ENCODE measurements around the gene FAM222A.

Gene FAM222A

DNA sequence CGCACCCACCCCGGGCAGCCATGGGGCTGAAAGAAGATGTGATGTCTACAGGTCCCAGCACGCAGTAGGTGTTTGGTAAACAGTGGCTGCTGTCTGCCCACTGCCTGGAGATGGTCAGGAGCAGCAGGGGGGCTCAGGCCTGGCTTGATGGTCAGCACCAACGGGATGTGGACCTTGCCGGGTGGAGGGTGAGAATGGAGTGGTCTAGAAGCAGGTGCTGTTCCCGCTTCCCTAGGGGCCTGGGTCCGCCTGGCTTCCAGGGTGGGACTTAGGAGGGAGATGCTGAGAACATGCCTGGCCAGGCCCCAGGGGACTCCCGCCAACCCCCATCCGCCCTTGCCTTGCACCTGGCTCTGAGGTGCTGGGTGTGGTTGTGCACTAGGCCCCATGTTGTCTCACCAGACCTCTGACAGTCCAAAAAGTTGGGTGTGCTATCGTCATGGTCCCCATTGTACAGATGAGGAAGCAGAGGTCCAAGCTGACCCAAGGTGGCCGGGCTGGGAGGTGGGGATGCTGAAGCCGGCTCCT lies 12.9 kb downstream of the FAM222A start:
- DNase-seq, result no peak

GRCh38 chr12:109727039-109727723 lies 13.6 kb downstream of the FAM222A start:
- DNase-seq, result no peak

GRCh38 chr12:109727746-109728726 lies 14.4 kb downstream of the FAM222A start:
- DNase-seq, result no peak

DNA sequence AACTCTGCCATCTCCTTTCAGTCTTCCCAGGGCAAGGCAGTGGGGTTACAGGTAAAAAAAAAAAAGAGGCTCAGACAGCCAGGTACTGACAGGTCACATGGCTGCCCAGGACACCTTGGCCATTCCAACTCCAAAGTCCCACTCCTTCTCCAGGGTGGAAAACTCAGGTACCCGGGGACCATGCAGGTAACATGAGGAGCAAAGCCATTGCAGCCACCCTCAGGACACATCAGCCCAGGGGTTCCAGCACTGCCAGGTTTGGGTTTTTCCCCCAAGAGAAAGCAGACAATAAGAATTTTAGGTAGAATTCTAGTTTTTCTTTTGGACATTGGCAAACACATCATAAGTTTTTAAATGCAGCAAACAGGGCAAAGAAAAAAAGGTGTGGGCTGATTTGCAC lies 15.3 kb downstream of the FAM222A start:
- no peak for DNase-seq

GRCh38 chr12:109729371-109729781 lies 15.8 kb downstream of the FAM222A start:
- DNase-seq, result no peak

GRCh38 chr12:109729801-109730200 lies 16.2 kb downstream of the FAM222A start:
- DNase-seq, result no peak

DNA sequence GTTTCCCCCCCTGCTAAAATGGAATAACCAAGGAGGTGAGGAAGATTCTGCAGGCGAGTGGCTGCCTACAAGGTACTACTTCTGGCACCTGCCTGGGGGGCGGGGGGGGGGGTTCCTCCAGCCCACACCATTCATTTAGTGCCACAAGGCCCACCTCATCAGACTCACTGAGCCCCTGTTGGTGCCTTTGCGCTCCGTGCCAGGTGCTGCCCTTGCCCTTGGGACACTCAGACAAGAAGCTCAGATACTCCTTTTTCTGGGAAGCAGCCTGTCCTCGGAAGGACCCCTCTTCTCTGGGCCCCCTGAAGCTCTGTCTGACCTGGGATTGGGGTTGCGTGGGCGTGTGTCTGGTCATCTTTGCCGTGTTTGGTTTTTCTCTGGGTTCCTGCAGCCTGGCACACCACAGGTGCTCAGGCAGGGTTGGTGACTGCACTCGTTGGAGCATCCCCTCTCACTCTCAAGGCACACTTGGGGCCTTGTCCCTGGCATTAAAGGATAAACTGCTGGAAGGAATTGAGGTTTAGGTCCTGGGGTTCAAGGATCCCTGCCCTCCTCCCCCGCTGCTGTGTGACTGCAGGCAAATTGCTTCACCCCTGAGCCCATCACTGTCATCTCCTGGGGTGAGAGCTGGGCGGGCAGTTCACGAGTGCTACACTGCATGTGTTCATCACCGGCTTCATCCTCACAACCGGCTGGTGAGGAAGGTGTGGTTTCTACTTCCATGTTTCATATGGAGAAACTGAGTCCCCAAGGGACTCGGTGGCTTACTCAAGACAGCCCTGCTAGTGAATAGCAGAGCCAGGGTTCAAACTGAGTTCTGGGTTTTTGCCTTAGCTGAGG lies 16.9 kb downstream of the FAM222A start:
- no peak for DNase-seq

GRCh38 chr12:109731231-109731731 lies 17.7 kb downstream of the FAM222A start:
- DNase-seq, result no peak

DNA sequence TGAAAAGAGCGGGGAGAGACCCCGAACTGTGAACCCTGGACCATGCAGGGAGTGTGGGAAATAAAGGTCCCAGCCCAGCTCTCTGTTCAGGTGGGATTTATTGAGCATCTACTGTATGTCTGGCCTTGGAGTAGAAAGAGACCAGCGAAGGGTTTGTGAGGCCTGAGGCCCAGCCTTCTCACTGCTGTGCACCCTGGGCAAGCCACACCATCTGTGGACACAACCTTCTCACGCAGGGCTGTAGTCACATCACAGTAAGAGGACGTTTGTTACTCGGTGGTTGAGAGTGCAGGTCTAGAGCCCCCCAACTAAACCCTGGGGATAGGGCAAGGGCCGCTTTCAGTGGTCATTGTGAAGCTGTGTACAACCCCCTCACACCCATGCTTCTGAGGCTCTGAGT lies 18.2 kb downstream of the FAM222A start:
- DNase-seq, result no peak

GRCh38 chr12:109732321-109733305 lies 19.0 kb downstream of the FAM222A start:
- no peak for DNase-seq

- DNase-seq, result no peak
These were observed 20.8 kb downstream of the FAM222A start for GRCh38 chr12:109734219-109735000.

DNA sequence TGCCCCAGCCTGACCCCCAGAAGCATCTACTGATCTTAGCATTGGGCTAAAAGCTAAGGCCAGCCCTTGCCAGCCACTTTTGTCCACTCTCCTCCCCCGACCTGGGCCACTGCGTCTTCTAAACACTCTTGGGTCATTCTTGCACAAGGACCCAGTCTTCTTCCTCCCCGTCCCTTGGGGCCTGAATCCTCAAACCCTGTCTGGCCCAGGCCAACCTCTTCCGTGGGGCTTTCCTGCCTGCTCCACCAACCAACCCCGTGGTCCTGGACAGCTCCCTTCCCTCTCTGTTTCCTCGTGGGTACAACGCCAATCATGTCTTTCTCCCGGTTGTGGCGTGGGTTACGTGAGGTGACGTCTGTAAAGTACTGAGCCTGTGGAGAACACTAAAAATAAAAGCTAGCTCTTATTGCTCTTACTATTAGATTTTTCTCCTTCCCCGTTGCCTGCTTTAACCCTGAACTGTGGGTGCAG lies 21.5 kb downstream of the FAM222A start:
- no peak for DNase-seq

GRCh38 chr12:109735825-109736551 lies 22.4 kb downstream of the FAM222A start:
- DNase-seq, result no peak

DNA sequence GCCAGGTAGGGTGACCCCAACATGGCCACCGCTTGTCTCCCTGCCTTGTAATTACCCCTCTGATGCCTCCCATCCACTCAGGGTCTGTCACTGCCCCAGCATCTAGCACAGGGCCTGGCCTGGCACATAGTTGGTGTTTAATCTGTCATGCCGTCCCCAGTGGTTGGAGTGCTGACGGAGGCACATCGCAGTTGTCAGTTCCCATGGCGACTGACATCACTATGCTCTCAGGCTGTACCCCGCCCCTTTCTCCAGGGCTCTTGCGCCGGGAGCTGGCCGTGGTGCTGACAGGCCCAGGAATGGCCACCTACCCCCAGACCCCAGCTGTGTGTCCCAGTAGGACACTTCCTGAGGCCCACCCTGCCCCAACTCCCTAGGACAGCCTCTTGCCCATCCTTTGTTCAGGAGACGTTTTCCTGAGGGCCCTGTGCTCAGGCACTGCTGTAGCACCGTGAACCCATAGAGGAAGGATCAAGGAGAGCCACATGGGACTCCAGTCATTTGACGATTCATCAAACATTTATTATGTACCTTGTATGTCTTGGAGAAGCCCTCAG lies 23.0 kb downstream of the FAM222A start:
- DNase-seq, result no peak

- DNase-seq, result no peak
These were observed 23.5 kb downstream of the FAM222A start for GRCh38 chr12:109737126-109737525.

- DNase-seq, result no peak
These were observed 24.0 kb downstream of the FAM222A start for GRCh38 chr12:109737631-109738030.

- no peak for DNase-seq
These were observed 24.6 kb downstream of the FAM222A start for GRCh38 chr12:109738209-109738608.

- no peak for DNase-seq
These were observed 25.4 kb downstream of the FAM222A start for GRCh38 chr12:109738878-109739665.
